A673 (cell line): ENCODE measurements around the gene COBLL1. TPM values are rescaled to one million over a fixed set of nuclear protein-coding genes. Genes with fewer than 3 reads are reported as not detected.

Experiments
- BruUV-seq: library from RNA; stranded (reverse); fragments of 400-500 nt; replicated peaks from 2 replicates; lab custom pipeline; 2021; lab: Mats Ljungman, UMichigan
- CTCF ChIA-PET: fragments of 300-600 bp; sonication (Branson Sonifier 250); formaldehyde crosslinking; loops from one replicate; lab custom pipeline; 2022; ENCODE audit warnings: antibody characterized with exemption; lab: Charles Lee
- POLR2A ChIA-PET: fragments of 300-600 bp; sonication (Branson Sonifier 250); formaldehyde crosslinking; loops from one replicate; lab custom pipeline; 2022; ENCODE audit warnings: antibody characterized with exemption; ENCODE audit not compliant: low non-redundant PET; lab: Charles Lee
- DNase-seq: peaks from one replicate; pipeline ENCODE4 v3.0.0-alpha.2; 2015; ENCODE audit warnings: low spot score
- H3K27ac ChIP-seq: fragments of 200-600 bp; sonication (generic); 2 replicates; pipeline ENCODE4 v1.5.1; 2016; ENCODE audit warnings: mixed run types, low read depth, mild to moderate bottlenecking, mixed read lengths, antibody characterized with exemption, low read length; ENCODE audit not compliant: poor library complexity, severe bottlenecking
- H3K27me3 ChIP-seq: fragments of 200-600 bp; sonication (generic); replicated peaks from 2 replicates; pipeline ENCODE4 v1.6.1; 2017; ENCODE audit warnings: mixed run types, low read depth, mild to moderate bottlenecking, mixed read lengths, antibody characterized with exemption, low read length; ENCODE audit not compliant: insufficient read depth, poor library complexity
- H3K36me3 ChIP-seq: fragments of 200-600 bp; sonication (generic); 2 replicates; pipeline ENCODE4 v1.6.1; 2016; ENCODE audit warnings: mixed run types, mild to moderate bottlenecking, mixed read lengths, antibody characterized with exemption, low read length; ENCODE audit not compliant: insufficient read depth, poor library complexity, severe bottlenecking
- H3K4me1 ChIP-seq: fragments of 200-600 bp; sonication (generic); 2 replicates; pipeline ENCODE4 v1.6.1; 2017; ENCODE audit warnings: mixed run types, mild to moderate bottlenecking, mixed read lengths, antibody characterized with exemption, low read length; ENCODE audit not compliant: insufficient read depth, poor library complexity, severe bottlenecking
- H3K4me3 ChIP-seq: fragments of 200-600 bp; sonication (generic); 2 replicates; pipeline ENCODE4 v1.5.1; 2016; ENCODE audit warnings: low read depth, mixed run types, mild to moderate bottlenecking, mixed read lengths, low read length; ENCODE audit not compliant: poor library complexity, severe bottlenecking
- H3K9me3 ChIP-seq: fragments of 200-600 bp; sonication (generic); 2 replicates; pipeline ENCODE4 v1.6.1; 2016; ENCODE audit warnings: mixed run types, low read depth, mild to moderate bottlenecking, mixed read lengths, antibody characterized with exemption, low read length; ENCODE audit not compliant: poor library complexity, severe bottlenecking
- CTCF ChIP-seq: fragments of 300-800, 200-600 bp; sonication (generic); conservative IDR thresholded peaks from 2 replicates; pipeline ENCODE4 v1.5.1; 2017; ENCODE audit warnings: low read depth, mild to moderate bottlenecking, antibody characterized with exemption, low read length, moderate library complexity, mixed read lengths
- EZH2 ChIP-seq: fragments of 200-600 bp; sonication (generic); IDR thresholded peaks from 2 replicates; pipeline ENCODE4 v1.6.1; 2017; ENCODE audit warnings: borderline replicate concordance, low read depth, mild to moderate bottlenecking, mixed read lengths, antibody characterized with exemption, low read length; ENCODE audit not compliant: poor library complexity, severe bottlenecking
- intact Hi-C: fragments of 100-400 bp; cut with micrococcal nuclease; formaldehyde crosslinking; loops from one replicate; pipeline ENCODE4 v1.10.0; 2022; ENCODE audit not compliant: unreplicated experiment
- total RNA-seq: library from RNA; stranded (reverse); gene quantifications from 2 replicates; pipeline ENCODE4 v1.2.3, GENCODE V29; 2021

The COBLL1 gene
- total RNA-seq, 1 experiment from 2014 or later: 6.6 TPM

DNA sequence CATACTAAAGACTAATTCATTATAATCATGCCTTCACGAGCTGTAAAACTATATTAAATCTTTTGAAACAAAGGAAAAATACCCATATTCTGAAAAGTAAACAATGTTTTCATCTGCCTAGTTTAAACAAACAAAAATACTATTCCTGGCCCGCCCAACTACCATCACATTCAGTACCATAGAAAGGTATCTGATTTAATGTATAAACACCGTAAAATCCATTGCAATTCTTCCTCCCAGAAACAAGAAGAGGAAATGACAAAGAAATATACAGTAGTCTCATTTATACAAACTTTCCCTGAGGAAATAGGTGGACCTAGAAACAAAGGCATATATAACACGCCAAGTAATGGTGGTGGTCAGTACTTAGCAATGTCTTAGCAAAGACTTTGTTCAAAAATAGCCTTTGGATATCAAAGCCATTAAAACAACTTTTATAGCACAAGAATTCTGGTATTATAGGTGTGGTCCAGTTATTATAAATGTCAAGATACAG lies 71.2 kb downstream of the COBLL1 start:
- TF ChIP-seq CTCF (no peak), EZH2 (no peak)
- H3K27me3 ChIP-seq: no peaks in the 10 kb centered on the region
- ChIA-PET POLR2A (no interaction called here), CTCF (no interaction called here)
- H3K4me3 ChIP-seq: no peak overlapping the region
- intact Hi-C loops: no loop called here
- no peak for DNase-seq
- H3K4me1 ChIP-seq: peaks cover 12% of the 10 kb centered on the region
- no peaks in the 10 kb centered on the region for H3K9me3 ChIP-seq
- no peaks in the 10 kb centered on the region for H3K36me3 ChIP-seq
- H3K27ac ChIP-seq: no peak overlapping the region
- no TSS peak for BruUV-seq

DNA sequence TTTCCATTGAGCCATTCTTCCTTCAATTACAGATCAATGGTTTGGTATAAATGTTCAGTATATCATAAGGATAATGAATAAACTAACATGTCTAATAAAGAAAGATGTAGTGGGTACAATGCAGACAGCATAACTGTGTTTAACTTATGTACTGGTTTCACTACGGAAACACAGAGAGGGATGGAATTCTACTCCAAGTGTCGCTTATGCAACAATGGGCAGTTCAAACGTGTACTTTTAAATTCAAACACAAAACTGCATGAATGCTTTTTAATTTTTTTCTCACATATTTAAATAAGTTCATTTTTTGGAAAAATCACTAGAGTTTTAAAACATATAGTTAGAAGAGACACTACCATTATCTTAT lies 74.7 kb downstream of the COBLL1 start:
- intact Hi-C loops: no loop called here
- Histone ChIP-seq H3K27ac (no peak overlapping the region), H3K4me1 (peaks cover 8% of the 10 kb centered on the region), H3K9me3 (no peaks in the 10 kb centered on the region), H3K4me3 (no peak overlapping the region), H3K36me3 (no peaks in the 10 kb centered on the region), H3K27me3 (no peaks in the 10 kb centered on the region)
- no TSS peak for BruUV-seq
- ChIA-PET CTCF (no interaction called here), POLR2A (no interaction called here)
- DNase-seq: no peak
- TF ChIP-seq EZH2: no peak
- TF ChIP-seq CTCF: no peak

DNA sequence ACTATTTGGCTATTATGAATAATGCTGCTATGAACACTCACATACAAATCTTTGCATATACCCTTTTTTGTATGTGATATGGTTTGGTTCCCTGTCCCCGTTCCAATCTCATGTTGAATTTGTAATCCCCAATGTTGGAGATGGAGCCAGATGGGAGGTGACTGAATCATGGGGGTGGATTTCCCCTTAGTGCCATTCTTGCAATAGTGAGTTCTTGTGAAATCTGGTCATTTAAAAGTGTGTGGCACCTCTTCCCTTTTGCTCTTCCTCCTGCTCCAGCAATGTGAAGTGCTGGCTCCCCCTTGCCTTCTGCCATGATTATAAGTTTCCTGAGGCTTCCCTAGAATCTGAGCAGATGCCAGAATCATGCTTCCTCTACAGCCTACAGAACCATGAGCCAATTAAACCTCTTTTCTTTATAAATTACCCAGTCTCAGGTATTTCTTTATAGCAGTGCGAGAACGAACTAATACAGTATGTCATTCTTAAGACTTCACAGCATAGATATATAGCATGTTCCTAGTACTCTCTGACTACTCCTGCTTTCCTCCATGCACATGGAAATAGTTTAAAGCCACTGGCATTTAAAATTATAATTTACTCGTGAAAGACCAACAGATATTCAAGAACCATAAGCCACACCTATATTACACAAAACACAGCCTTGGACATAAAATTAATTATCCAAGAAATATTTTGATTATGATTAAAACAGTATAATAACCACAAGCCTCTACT lies 75.2 kb downstream of the COBLL1 start:
- no peak for DNase-seq
- no peaks in the 10 kb centered on the region for H3K36me3 ChIP-seq
- no peak for TF ChIP-seq CTCF
- no peak for TF ChIP-seq EZH2
- no peaks in the 10 kb centered on the region for H3K27me3 ChIP-seq
- ChIA-PET POLR2A (no interaction called here), CTCF (no interaction called here)
- peaks cover 2% of the 10 kb centered on the region for H3K4me1 ChIP-seq
- no TSS peak for BruUV-seq
- no peak overlapping the region for H3K27ac ChIP-seq
- H3K4me3 ChIP-seq: no peak overlapping the region
- intact Hi-C loops: no loop called here
- H3K9me3 ChIP-seq: no peaks in the 10 kb centered on the region
